NCI-H1417 (cell line): ENCODE data around the gene TDRD5.

ENCODE experiments used
- DNase-seq, 3 experiments: peaks; one replicate each; lab custom pipeline; 2025; lab: John Stamatoyannopoulos, UW

The TDRD5 gene

DNA sequence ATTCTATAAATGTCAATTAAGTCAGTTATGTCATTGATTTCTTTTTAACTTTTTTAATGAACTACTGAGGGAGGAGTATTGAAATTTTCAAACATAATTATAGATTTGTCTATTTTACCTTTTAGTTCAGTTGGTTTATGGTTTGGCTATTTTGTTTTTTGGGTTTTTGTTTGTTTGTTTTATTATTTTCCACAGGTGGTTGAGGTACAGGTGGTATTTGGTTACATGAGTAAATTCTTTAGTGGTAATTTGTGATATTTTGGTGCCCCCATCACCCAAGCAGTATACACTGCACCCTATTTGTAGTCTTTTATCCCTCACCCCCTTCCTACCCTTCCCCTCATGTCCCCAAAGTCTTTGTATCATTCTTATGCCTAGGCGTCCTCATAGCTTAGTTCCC lies 9.5 kb downstream of the TDRD5 start:
- no peak for DNase-seq

GRCh38 chr1:179612361-179612760 lies 20.7 kb downstream of the TDRD5 start:
- DNase-seq = no peak

- DNase-seq = no peak
Observed at GRCh38 chr1:179630719-179631118, 39.1 kb downstream of the TDRD5 start.

DNA sequence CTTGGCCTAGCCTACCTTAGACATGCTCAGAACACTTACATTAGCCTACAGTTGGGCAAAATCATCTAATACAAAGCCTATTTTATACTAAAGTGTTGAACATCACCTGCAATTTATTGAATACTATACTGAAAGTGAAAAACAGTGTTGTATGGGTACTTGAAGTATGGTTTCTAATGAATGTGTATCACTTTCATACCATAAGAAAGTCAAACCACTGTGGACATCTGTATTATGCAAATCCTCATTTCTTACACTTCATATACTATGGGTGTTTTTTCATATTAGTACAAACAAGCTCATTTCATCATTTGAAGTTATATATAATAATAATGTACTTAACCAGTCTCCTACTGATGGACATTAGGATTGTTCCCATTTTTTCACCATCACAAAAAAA lies 41.2 kb downstream of the TDRD5 start:
- no peak for DNase-seq

GRCh38 chr1:179637211-179637860 lies 45.7 kb downstream of the TDRD5 start:
- DNase-seq = no peak

DNA sequence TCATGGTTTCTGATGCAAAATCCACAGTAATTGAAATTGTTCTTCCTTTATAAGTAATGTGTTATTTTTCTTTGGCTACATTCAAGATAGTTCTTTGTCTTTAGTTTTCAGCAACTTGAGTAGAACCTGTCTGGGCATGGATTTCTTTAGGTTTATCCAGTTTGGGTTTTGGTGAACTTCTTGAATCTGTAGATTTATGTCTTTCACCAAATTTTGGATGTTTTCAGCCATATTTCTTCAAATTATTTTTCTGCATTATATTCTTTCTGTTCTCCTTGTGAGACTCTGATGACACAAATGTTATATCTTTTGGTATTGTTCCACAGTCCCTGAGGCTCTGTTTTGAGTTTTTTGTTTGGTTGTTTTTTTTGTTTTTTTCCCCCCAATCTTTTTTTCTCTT lies 69.4 kb downstream of the TDRD5 start:
- no peak for DNase-seq

DNA sequence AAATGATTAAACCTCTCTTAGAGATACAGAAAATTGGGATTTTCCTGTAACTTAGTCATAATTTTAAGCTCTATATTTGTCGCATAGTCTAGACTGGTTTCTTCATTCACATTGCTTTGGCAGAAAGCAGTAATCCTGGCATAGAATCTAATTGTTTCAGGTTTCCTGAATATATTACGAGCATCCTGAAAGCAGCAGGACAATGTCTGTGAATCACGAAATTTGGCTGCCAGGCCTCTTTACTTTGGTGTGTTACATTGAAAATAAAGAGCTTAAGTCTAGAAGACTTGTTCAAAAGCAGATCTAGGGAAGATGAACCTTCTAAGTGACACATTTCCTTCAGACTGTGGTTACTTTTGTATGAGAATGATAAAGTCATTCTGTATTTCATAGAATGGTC lies 72.2 kb downstream of the TDRD5 start:
- no peak for DNase-seq

DNA sequence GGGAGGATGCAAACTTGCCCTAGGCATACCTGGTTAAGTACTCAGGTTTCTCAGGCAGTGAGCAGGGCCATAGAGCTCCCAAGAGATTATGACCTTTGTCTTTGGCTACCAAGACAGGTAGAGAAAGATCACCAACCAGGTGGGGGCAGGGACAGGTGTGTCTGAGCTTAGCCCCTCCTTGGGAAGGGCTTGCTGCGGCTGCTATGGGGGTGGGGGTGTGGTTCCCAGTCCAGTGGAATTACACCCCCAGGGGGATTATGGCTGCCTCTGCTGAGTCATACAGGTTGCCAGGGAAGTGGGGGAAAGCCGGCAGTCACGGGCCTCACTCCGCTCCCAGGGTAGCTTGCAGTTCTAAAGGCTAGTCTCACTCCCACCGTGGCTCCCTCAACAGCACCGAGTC lies 86.2 kb downstream of the TDRD5 start:
- no peak for DNase-seq

DNA sequence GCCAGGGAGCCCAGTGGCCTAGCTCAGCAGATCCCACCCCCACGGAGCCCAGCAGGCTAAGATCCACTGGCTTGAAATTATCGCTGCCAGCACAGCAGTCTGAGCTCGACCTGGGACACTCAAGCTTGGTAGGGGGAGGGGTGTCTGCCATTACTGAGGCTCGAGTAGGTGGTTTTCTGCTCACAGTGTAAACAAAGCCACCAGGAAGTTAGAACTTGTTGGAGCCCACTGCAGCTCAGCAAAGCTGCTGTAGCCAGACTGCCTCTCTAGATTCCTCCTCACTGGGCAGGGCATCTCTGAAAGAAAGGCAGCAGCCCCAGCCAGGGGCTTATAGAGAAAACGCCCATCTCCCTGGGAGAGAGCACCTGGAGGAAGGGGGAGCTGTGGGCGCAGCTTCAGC lies 102.9 kb downstream of the TDRD5 start:
- peak in 1 of 3 experiments; percentile 9 for DNase-seq

DNA sequence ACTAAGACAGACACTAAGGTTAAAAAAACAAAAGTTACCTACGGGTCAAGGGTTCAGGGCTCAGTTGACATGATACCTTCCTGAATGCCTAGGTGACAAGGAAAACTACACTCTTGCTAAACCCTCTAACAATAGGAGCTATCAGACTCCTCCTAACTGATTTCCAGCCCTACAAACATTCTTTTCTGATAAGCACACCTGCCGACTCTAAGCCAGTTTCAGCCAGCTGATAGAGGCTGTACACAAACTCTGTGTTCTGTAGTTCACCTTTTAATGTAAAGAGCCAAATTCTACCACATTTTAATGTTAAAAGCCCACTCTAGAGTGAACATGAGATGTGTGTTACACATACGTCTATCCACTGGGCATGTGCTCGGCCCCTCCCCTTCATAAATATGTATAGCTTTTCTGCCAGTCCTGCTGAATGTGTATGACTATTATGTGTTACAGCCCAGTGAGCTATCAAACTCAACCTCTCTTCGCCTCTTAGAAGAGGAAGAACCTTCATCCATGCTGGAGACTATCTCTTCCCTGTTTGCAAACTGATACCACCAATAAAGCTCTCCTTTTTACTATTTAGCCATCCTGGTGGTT lies 111.4 kb downstream of the TDRD5 start:
- no peak for DNase-seq

DNA sequence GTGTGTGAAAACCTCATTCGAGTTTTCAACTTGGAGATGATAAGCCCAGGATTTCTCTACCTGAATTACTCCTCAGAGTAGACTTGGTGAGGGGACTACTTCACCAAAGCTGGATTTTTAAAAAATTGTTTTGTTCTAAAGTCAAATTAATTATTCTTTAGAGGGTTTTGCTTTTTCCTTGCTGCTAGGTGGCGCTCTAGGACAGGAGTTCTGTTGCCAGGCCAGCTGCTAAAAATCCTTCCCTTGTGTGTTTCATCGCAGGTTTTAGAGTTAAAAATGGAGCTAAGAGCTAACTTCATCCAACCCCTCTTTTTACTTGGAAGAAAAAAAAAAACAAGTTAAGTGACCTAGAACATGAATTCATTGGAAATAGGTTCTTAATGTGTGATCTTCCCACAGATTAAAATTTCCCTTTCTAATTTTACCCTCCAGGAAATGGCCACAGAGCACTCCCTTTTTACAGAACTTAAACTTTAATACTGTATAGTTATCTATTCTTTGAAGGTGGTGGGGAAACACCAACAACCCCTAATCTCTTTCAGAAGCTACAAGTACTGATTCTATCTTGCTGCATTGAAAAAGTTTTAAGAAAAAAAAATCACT lies 114.8 kb downstream of the TDRD5 start:
- peak; percentile 27 to 88 (median 81) for DNase-seq

DNA sequence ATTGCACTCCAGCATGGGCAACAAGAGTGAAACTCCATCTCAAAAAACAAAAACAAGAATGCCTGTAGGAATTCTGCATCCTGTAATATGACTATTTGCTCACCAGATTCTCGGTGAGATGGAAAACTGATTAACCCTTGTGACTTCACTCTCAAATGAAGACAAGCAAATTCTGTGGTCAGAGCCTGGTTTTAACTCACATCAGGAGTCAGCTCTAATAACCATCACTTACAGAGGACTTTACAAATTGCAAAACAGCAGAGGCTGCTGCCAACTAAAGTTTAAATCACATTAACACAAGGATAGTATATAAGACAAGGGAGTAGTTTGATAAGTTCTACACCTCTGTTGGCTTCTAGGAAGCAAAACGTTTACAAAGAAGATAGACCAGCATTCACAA lies 115.8 kb downstream of the TDRD5 start:
- DNase-seq = no peak

GRCh38 chr1:179708434-179709195 lies 117.0 kb downstream of the TDRD5 start:
- DNase-seq = no peak

DNA sequence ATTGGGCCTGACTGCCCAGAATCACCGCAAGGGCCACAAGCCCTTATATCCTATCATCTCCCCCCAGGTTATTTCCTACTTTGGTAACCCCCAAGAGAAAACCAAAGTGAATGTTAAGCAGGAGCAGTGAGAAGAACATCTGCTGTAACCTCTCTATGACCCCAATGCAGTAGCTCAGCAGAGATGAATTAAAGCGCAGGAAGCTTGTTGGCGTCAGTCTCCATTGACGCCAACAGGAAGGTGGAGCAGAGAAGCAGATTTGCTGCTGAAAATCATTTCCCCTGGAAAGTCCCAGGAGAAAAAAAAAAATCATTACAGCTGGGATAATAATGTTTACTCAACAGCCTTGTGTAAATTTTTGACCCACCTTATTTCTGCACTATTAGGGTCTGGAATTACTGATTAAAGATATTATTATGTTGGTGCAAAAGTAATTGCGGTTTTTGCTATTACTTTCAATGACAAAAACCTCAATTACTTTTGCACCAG lies 118.3 kb downstream of the TDRD5 start:
- DNase-seq = peak in 1 of 3 experiments; percentile 34

DNA sequence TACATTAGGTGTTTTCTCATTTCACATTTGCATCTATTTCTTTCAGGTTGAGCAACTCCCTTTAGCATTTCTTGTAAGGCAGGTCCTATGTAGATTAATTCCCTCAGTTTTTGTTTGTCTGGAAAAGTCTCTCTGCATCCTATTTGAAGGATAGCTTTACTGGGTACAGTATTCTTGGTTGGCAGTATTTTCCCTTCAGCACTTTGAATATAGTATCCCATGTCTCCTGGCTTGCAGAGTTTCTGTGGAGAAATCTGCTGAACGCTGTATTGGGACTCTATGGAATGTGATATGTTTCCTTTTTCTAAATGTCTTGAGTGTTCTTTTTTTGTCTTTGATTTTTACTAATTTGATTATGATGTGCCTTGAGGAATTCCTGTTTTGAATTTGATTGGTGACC lies 122.5 kb downstream of the TDRD5 start:
- no peak for DNase-seq

DNA sequence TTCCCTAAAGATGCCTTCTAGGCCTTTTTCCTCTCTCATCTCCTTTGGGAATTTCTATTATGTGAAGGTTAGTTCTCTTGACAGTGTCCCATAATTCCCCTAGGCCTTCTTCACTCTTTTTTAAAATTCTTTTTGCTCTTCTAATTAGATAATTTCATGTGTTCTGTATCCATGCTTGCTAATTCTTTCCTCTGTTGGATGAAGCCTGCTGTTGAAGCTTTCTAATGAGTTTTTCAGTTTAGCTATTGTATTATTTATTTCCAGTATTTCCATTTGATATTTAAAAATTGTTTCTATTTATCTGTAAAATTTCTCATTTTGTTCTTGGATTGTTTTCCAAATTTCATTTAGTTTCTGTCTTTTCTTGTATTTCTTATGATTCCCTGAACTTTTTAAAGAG lies 123.0 kb downstream of the TDRD5 start:
- no peak for DNase-seq

- no peak for DNase-seq
Observed at GRCh38 chr1:179719272-179719671, 127.6 kb downstream of the TDRD5 start.

GRCh38 chr1:179728271-179728670 lies 136.6 kb downstream of the TDRD5 start:
- DNase-seq = no peak

DNA sequence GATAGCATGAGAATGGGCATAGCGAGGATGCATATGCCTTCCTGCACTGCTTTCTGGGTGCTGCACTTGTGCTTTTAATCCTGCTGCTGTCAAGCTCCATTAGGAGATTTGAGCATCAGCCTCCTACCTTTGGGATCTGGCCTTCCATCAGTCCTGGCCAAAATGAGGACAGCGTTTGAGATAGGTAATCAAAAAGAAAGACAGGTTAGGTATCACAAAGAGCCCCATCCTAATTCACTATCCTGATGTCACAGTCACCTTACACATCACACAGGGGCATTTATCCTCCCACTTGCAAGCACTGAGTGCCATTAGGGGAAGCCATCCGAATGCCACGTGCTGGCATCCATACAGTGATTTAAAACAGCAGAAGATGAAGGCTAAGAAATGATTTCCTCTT lies 138.2 kb downstream of the TDRD5 start:
- no peak for DNase-seq

DNA sequence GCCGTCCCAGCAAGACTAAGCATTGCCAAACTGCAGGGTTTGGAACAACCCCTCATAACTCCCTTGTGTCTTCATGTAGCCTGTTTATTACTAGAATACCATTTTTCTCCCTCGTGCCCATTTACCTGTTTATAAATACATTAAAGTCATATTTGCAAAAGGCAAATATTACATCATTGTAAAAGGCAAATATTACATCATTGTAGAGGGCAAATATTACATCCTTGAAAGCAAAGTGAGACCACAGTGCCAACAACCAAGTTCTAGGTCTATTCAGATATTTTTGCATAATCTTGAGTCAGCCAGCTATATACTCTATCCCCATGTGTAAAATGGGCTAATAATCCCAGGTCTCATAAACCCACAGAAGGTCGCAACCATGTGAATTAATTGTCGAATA lies 140.0 kb downstream of the TDRD5 start:
- DNase-seq = no peak
